Hematopoietic multipotent progenitor cell (in vitro differentiated cells): ENCODE data around the gene PACRG. TPM values are rescaled to one million over a fixed set of nuclear protein-coding genes. Genes with fewer than 3 reads are reported as not detected.
"Not testable (repeated sequence)": the region's sequence is repeated elsewhere in the genome, so short reads cannot be mapped to it uniquely, and the experiment has no call there.

ENCODE experiments used
- DNase-seq, 3 donors: peaks; one replicate each; pipeline ENCODE4 v3.0.0-alpha.2; 2011 to 2015; ENCODE audit warnings: low read depth in 2 of 3, low spot score in 2 of 3
- total RNA-seq: library from RNA; depleted of rRNA; stranded (reverse); fragments of >200 nt; gene quantifications from one replicate; pipeline ENCODE4 v1.2.3, GENCODE V29; 2012

The PACRG gene
- total RNA-seq: 5.7 TPM

DNA sequence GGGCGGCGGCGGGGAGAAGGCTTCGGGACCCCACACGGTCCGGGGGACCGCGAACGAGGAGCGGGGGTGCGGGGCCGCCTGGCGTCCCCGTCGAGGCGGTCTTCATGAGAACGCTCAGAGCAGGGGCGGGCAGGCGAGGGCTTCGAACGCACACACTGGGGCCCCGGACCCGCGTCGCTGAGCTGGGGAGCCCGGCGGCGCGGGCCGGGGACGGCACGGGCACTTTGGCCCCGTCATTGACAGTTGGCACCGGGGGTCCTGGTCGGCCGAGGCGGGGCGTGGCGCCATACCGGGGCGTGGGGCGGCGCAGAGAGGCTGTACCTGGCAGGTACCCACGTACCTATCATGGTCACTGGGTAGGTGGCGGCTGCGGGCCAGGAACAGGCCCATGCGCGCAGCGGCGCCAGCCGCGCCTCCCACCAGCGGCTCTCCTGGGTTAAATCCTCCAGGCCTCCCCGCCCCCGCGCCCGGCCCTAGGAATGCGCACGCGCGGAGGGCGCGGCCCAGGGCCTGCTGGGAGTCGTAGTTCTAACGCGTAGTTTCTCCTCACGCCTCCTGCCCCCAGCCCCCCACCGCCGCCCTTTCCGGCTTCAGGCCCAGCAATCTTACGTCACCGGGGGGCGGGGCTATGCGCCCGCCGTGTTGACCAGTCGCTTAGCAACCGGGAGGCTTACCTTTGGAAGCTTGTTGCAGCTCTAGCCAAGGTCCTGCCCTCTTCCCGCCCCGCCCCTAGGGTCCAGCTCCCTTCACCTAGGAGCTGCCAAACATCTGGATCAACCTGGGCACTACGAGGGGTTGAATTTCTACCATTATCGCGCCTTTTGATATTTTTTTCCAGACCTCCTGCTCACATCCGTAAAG, at the start of gene PACRG, which contains the start of gene PRKN:
PACRG (plus strand) TSS at position 653 of the 861 bp plus-strand sequence.
PRKN (minus strand) TSS at position 445 of the 861 bp plus-strand sequence.
- peak; percentile 92 to 99 (median 99) for DNase-seq

DNA sequence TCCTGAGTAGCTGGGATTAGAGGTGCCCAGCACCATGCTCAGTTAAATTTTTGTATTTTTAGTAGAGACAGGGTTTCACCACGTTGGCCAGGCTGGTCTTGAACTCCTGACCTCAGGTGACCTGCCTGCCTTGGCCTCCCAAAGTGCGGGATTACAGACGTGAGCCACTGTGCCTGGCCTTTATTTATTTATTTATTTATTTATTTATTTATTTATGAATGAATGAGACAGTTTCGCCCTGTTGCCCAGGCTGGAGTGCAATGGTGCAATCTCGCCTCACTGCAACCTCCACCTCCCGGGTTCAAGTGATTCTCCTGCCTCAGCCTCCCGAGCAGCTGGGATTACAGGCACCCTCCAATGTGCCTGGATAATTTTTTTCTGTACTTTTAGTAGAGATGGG, 48.9 kb upstream of the PACRG start:
- DNase-seq: not testable (repeated sequence)

DNA sequence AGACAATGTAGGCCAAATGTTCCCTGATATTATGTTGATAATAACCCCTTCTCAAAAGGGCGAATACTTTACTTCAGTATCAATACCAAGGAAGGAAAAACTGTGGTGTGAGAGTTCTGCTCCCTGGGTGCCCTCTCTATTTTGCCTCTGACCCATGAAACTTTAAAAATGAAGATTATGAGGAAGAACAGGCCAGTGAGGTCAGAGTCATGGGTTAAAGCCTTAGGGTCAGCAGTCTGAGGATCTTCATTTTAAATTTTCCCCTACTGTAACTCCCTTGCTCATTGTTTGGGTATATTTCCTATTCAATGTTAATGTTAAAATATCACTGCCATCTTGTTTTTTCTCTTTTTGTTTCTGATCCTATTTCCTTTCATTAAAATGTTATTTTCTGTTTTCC, 48.1 kb upstream of the PACRG start:
- no peak for DNase-seq

DNA sequence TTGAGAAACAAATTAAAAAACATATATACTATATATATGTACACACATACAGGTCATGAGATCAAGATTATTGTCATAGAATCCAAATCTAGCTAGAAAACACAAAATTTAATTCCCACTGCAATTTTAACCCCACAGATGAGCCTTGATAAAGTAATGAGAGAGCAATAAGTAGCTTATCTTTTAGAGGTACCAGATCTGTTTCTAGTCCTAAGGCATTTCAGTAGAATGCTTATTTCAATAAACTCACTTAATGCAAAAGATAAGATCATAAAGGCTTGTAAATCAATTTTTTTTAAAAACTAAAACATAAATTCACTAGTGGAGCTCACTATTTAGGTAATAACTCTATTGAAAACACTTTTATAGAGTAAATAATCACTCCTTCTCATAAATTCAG, 47.4 kb upstream of the PACRG start:
- DNase-seq: no peak

DNA sequence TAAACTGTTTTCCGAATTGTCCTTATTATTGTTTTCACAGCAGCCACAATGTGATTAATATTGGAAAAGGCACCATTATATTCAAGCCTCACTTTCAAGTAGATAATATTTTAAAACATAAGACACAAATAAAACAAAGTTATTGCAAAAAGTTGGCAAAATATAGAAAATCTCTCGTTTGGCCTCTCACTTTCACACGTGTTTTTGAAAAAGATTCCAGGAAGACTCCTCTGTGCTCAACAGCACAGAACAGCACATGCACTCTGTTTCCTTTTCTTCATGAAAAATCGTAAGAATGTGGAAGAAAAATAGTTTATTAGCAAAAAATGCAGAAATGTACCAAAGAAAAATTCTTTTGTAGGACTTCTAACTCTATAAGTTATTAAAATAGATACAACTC, 46.9 kb upstream of the PACRG start:
- no peak for DNase-seq

DNA sequence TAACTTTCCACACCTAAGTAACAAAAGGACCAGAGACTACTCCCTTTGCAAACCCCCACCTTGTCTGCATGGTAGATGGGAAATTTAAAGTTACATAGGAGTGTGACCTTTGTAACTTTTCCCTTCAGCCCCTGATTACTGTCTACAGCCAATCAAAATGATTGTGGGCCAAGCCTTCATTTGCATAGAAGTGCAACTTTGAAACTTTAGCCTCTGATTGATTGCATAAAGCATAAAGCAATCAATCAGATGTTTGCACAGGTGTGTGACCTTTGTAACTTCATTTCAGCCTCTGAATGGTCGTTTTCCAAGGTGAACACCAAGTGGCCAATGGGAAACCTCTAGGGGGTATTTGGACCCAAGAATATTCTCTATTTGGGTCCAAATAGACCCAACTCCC, 46.3 kb upstream of the PACRG start:
- DNase-seq: no peak

DNA sequence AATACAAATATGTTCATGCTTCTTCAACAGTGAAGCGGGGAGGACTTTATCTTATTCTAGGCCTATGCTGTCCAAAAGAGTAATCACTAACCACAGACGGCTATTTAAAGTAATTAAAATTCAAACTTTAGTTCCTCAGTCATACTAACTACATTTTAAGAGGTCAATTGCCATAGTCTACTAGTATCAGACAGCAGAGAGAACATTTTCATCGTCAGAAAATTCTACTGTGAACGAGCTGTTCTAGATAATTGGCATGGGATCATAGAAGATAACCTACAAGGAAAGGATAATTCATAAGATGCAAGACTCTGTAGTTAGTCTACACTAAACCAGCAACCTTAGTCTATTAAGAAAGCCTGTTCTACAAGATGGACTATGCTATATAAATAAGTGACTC, 44.6 kb upstream of the PACRG start:
- DNase-seq: no peak

DNA sequence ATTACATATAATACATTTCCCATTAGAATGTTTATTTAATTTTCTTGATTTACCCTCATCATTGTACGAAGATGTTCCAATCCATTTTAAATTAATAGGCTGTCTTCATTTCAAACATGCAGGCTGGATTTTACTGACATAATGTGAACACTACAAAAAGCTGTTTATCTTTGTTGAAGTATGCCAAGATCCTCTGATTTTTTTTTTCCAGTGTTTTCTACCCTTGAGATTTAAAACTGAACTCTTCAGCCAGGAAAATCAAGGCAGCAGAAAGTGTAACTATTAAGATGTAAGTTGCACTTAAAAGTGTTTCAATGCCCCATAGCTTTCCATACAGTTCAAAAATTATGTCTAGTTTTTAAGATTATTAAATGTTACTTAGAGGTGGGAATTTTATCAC, 43.7 kb upstream of the PACRG start:
- DNase-seq: no peak

DNA sequence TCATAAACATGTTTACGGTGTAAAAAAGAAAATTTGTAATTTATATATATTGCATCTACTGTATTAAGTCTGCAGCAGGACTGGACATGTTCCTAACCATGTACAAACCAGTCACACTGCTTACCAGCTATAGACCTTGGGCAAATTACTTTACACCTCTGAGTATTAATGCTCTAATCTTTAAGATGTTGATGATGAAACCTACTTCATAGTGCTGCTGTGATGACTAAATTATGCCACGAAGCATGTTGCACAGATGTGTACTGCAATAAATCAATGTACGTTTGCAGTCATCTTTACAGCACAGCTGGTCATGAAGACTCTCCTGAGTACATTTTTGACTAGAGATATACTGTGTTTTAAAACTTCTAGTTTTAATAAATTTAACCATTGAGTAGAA, 42.8 kb upstream of the PACRG start:
- DNase-seq: no peak

DNA sequence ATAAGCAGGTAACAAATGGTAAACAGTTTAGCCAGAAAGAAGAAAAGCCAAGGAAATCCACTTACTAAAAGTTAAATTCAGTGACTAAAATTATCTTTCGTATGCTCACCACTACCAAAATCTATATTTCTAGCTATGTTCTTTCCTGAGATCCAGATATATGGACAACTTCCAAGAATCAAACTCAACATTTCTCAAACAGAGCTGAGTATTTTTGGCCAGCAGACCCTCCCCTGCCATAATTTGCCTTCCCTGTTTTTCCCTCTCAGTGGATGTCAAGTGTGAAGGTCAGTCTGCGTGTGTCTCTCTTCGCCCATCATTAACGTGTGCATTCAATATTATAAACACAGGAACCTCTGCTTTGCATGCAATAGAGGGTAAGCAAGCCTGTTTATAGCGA, 42.2 kb upstream of the PACRG start:
- DNase-seq: no peak

DNA sequence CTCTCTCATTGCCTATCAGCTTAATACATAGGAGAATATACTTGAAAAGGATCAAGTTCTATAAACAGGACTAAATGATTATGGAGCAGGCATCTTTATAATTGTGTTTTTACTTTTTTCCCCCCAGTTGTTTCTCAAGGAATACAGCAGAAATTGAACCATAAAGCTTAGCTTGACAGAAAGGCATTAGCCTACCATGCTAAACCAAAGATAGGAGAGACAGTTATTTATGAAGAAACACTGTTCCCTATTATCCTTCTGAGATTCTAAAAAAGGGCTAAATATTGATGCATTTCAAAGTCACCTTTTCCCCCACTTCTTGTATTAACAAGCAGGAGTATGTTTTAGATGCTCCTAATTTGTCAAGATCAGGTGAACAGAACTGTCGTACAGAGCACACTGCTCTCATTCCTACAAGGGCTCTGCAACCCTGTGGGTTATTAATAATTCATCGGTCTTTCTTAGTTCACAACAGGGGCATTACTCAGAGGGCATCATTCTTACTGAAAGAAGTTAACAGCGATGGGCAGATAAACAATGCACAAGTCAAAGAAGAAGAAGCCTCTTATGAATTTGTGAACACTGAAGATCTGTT, 38.9 kb upstream of the PACRG start:
- DNase-seq: no peak

DNA sequence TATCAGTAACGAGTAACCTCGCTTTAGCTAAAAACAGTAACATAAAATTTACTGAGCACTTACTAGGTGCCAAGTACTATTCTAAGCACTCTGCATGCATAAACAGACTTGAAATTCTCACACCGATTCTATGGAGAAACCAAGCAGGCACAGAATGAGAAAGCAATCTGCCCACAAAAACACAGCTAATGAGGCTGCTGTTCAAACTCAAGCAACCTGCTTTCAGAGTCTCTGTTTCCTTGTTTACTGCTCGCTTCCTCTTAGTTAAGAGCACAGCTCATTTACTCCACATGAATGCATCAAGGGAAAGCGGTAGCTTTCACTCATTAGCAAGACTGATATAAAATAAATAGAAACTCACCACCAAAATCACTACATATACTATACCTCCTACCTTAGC, 37.6 kb upstream of the PACRG start:
- DNase-seq: no peak

DNA sequence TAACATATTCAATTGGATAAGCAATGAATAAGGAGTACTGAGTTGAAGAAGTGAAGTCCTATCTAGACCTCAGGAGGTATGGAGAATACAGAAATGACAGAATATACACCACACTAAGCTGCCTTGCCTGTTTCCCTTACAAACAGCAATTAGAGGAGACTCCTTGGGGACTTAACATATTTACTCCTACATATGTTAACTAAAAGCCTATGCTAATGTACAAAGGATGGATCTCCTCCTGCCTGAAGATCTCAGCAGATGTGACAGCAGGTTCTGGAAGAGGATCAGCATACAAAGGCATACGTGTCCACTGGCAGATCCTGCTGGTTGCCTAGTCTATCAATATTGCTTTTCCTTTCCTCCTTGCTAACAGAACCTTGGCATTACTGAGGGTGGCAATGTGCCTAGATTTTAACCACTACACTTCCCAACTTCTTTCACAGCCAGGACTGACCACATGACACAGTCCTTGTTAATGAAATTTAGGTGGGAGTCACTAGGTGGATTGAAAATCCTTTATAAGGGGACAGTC, 29.8 kb upstream of the PACRG start:
- DNase-seq: no peak

DNA sequence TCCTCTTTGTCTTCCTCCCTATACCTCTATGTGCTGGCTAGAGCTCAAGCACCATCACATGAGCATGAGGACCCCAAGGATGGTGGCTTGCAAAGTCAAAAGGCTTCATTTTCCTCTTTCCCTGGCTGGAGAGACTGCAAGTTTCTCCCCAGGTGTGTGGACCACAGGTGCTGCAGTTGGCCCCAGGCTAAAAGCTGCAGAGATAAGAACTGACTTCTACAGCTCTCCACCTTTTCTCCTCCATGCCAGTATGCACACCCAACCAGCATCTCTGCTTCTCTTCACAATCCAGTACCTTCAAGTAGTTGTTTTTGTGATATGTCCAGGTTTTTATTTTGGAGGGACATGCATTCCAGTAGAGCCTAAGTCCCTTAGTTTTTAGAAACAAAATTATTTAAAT, 29.3 kb upstream of the PACRG start:
- DNase-seq: no peak

DNA sequence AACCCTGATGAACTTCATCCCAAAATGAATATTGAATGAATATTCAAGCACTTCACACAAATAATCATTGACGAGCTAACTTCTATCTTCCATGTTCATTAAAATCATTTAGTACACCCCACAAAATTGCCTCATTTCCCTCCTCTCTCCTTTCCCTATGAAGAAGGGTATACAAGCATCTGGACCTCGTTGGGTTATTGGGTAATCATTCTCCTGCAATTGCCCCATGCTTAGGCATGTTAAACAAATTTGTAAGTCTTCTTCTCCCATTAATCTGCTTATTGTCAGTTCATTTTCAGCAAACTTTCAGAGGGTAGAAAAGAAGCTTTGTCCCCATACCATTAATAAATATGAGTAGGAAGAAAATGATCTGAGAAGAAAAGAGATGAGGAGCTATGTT, 27.8 kb upstream of the PACRG start:
- DNase-seq: no peak

DNA sequence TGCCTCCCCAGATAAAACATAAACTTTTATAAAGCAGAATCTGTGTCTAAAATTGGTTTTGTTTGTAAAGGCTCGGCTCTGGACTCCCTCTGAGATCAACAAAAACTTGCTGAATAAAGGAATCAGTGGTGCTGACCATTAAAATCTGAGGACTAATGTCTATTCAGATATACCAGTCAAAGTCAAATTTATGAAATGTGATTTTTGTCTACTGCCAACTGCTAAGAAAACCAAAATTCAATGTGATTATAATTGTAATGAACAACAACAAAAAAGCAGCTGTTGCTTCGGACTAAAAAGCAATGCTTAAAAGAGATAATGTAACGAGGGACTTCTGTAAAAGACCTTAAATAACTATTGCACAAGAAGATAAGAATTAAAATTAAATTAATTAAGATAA, 26.8 kb upstream of the PACRG start:
- no peak for DNase-seq

DNA sequence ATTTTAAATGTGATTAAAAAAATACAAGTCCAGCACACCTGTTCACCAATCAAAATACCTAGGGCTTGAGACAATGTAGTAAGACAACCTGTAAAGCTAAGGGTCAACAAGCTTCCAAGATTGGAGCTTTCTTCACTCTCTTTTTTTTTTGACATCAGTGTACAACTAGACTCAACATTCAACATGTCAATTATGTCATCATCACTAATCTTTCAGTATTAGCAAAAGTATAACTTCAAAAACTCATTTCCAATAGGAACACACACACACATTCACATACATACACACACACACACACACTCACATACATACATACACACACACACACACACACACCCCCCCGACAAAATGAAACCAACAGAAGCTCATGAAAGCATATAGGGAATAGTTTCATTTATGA, 26.2 kb upstream of the PACRG start:
- DNase-seq: no peak

DNA sequence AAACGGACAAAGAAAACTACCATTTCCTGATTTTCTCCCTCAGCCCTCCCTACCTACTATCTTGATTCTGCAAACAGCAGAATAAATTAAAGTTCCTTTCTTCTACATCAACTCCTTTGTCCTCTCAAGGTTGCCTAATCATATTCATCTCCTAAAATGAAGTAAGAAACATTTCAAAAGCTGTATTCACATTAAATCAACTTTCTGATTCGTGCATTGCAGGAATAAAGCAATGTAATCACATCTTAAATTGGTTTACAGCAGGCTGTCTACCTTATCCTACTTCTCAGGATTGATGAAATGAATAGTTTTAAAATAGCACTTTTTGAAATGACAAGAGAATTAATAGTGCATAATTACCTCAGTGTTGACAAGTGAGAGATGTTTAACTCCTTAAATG, 25.3 kb upstream of the PACRG start:
- no peak for DNase-seq

DNA sequence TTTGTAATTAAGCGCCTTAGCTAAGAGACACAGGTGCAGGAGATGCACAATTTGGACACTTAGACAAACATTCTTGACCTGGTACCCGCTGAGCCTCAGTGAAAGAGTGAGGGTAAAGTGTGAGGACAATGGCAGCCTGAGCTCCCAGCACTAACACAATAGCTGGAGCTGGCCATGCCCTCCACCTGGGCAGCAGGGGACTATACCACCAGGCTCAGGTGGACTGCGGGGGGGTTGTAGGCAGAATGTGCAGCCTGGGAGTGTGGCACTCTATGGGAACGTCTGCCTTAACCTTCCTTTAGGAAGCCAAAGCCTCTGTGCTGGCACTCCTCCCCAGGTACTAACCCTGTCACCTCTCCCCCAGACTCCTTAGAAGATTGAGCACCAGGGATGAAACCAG, 23.8 kb upstream of the PACRG start:
- DNase-seq: no peak

DNA sequence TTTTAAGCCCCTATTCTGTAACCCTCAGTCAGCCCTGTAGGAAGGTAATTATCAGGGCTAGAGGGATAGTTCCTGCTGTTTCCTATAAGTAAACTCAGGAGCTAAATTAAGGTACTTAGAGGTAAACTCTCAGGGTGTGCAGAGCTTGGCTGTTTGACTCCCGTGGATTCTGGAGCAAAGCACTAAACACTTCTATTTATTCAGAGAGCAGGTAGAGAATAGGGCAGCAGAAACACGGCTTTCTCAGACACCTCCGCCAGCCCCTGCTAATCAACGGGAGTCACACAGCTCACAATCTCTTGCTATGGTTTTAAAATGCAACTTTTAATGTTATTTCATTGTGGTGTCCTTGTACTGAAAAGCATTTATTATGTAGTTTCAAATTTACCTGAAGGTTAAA, 22.0 kb upstream of the PACRG start:
- no peak for DNase-seq

DNA sequence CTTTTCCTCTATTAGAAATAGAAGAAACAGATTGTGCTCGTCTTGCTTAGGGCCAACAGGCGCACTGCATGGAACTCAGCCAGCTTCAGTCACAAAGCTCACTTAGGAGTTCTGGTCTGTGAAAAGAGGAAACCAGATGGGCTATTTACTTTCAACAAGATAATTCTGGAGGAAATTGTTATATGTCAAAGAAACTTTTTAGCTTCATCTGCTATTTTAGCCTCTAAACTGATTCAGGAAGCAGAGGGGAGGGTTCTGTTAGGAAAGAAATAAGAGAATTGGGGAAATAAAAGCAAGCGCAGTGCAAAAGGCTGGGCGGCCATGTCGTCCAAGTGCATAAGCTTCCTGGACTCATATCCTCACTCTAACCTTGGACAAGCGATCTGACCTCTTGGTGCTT, 21.5 kb upstream of the PACRG start:
- peak in 2 of 3 donors; percentile 44 to 81 for DNase-seq

DNA sequence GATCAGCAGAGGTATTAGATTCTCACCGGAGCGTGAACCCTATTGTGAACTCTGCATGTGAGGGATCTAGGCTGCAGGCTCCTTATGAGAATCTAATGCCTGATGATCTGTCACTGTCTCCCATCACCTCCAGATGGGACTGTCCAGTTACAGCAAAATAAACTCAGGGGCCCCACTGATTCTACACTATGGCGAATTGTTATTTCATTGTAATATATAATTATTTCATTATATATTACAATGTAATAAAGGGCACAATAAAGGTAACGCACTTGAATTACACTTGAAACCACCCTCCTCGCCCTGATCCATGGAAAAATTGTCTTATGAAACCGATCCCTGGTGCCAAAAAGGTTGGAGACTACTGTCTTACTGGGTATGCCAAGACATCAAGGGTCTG, 18.8 kb upstream of the PACRG start:
- DNase-seq: no peak
